Right lobe of liver (tissue), 4 donors: ENCODE measurements around the gene KIAA0319L.

ENCODE experiments used
- POLR2A ChIP-seq: fragments of 450-650 bp; IDR thresholded peaks from one replicate; pipeline ENCODE4 v1.6.1; 2017; ENCODE audit warnings: antibody characterized with exemption, mild to moderate bottlenecking
- TF ChIP-seq, protein P1 (sequence below), 4 donors: fragments of 200-600 bp in 3 of 4; fragments of 450-650 bp in 1 of 4; IDR thresholded peaks; one replicate each; pipeline versions ENCODE4 v1.5.1 to v1.8.0; 2016 to 2022; ENCODE audit warnings: antibody characterized with exemption in 4 of 4, mild to moderate bottlenecking in 2 of 4
- donor health status: DM: no; HTN: no; CAD: no.
- donor health status: DM: no; HTN: no; CAD: no.
- donor health status: DM: no; HTN: yes; CAD: no.

DNA sequence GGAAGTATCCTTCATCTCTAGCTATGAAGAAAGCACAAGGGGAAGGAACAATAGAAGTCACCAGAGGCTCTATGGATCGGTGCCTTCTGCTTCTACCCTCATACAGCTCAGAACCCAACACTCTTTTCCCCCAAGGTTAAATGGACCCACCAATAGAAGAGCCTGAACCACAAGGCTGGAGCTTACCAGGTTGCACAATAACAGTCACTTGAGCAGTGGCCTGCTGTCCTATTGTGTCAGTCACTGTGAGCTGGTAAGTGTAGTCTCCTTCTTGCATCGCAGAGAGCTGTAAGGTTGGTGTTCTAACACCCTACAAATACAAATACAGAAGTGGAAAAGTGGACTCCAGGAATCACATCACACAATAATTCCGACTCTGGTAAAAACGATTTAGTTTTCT lies 103.0 kb downstream of the KIAA0319L start:
- TF ChIP-seq, protein P1, sequence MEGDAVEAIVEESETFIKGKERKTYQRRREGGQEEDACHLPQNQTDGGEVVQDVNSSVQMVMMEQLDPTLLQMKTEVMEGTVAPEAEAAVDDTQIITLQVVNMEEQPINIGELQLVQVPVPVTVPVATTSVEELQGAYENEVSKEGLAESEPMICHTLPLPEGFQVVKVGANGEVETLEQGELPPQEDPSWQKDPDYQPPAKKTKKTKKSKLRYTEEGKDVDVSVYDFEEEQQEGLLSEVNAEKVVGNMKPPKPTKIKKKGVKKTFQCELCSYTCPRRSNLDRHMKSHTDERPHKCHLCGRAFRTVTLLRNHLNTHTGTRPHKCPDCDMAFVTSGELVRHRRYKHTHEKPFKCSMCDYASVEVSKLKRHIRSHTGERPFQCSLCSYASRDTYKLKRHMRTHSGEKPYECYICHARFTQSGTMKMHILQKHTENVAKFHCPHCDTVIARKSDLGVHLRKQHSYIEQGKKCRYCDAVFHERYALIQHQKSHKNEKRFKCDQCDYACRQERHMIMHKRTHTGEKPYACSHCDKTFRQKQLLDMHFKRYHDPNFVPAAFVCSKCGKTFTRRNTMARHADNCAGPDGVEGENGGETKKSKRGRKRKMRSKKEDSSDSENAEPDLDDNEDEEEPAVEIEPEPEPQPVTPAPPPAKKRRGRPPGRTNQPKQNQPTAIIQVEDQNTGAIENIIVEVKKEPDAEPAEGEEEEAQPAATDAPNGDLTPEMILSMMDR (IDR thresholded peaks at IDR 0.05): no peak
- no peak for TF ChIP-seq POLR2A
